ENCODE measurements around the gene UGGT2.
"Not testable (repeated sequence)": the region's sequence is repeated elsewhere in the genome, so short reads cannot be mapped to it uniquely, and the experiment has no call there.

Gene UGGT2

GRCh38 chr13:95987841-95988240 lies 65.4 kb downstream of the UGGT2 start:
- Histone ChIP-seq H2AFZ (ENCODE audit: low read depth, low read length) (no peak overlapping the region), H3K9me3 (ENCODE audit: low read length) (no peaks in the 10 kb centered on the region), H3K36me3 (ENCODE audit: insufficient read depth, low read length) (peaks cover 3% of the 10 kb centered on the region), H3K4me3 (ENCODE audit: low read length) (no peak overlapping the region), H3K4me1 (ENCODE audit: insufficient read depth, low read length) (no peaks in the 10 kb centered on the region), H3K27me3 (ENCODE audit: insufficient read depth, low read length) (no peaks in the 10 kb centered on the region)

- H3K4me3 ChIP-seq (ENCODE audit: low read length): no peak overlapping the region
- no peaks in the 10 kb centered on the region for H3K9me3 ChIP-seq (ENCODE audit: low read length)
- H3K4me1 ChIP-seq (ENCODE audit: insufficient read depth, low read length): no peaks in the 10 kb centered on the region
- H3K27me3 ChIP-seq (ENCODE audit: insufficient read depth, low read length): no peaks in the 10 kb centered on the region
- H3K36me3 ChIP-seq (ENCODE audit: insufficient read depth, low read length): peaks cover 2% of the 10 kb centered on the region
- no peak overlapping the region for H2AFZ ChIP-seq (ENCODE audit: low read depth, low read length)
Measured at GRCh38 chr13:95982144-95982543, 71.1 kb downstream of the UGGT2 start.

GRCh38 chr13:95972651-95973050 lies 80.5 kb downstream of the UGGT2 start:
- not testable (repeated sequence) for H3K27me3 ChIP-seq (ENCODE audit: insufficient read depth, low read length); H3K4me1 ChIP-seq (ENCODE audit: insufficient read depth, low read length); H3K9me3 ChIP-seq (ENCODE audit: low read length); H3K36me3 ChIP-seq (ENCODE audit: insufficient read depth, low read length); H3K4me3 ChIP-seq (ENCODE audit: low read length); H2AFZ ChIP-seq (ENCODE audit: low read depth, low read length)

GRCh38 chr13:95970878-95971277 lies 82.3 kb downstream of the UGGT2 start:
- no peaks in the 10 kb centered on the region for H3K4me1 ChIP-seq (ENCODE audit: insufficient read depth, low read length)
- peaks cover 6% of the 10 kb centered on the region for H3K36me3 ChIP-seq (ENCODE audit: insufficient read depth, low read length)
- H2AFZ ChIP-seq (ENCODE audit: low read depth, low read length): no peak overlapping the region
- H3K9me3 ChIP-seq (ENCODE audit: low read length): peaks cover 3% of the 10 kb centered on the region
- no peaks in the 10 kb centered on the region for H3K27me3 ChIP-seq (ENCODE audit: insufficient read depth, low read length)
- H3K4me3 ChIP-seq (ENCODE audit: low read length): no peak overlapping the region

- Histone ChIP-seq H3K36me3 (ENCODE audit: insufficient read depth, low read length) (peaks cover 6% of the 10 kb centered on the region), H3K27me3 (ENCODE audit: insufficient read depth, low read length) (no peaks in the 10 kb centered on the region), H2AFZ (ENCODE audit: low read depth, low read length) (no peak overlapping the region), H3K9me3 (ENCODE audit: low read length) (peaks cover 3% of the 10 kb centered on the region), H3K4me3 (ENCODE audit: low read length) (no peak overlapping the region), H3K4me1 (ENCODE audit: insufficient read depth, low read length) (no peaks in the 10 kb centered on the region)
Measured at GRCh38 chr13:95968906-95969305, 84.3 kb downstream of the UGGT2 start.

GRCh38 chr13:95957331-95957730 lies 95.9 kb downstream of the UGGT2 start:
- Histone ChIP-seq H3K4me3 (ENCODE audit: low read length) (no peak overlapping the region), H2AFZ (ENCODE audit: low read depth, low read length) (no peak overlapping the region), H3K27me3 (ENCODE audit: insufficient read depth, low read length) (no peaks in the 10 kb centered on the region), H3K9me3 (ENCODE audit: low read length) (peaks cover 13% of the 10 kb centered on the region), H3K36me3 (ENCODE audit: insufficient read depth, low read length) (no peaks in the 10 kb centered on the region), H3K4me1 (ENCODE audit: insufficient read depth, low read length) (peaks cover 15% of the 10 kb centered on the region)

GRCh38 chr13:95956589-95957148 lies 96.5 kb downstream of the UGGT2 start:
- Histone ChIP-seq H3K9me3 (ENCODE audit: low read length) (peaks cover 13% of the 10 kb centered on the region), H3K4me1 (ENCODE audit: insufficient read depth, low read length) (peaks cover 15% of the 10 kb centered on the region), H2AFZ (ENCODE audit: low read depth, low read length) (no peak overlapping the region), H3K4me3 (ENCODE audit: low read length) (no peak overlapping the region), H3K36me3 (ENCODE audit: insufficient read depth, low read length) (no peaks in the 10 kb centered on the region), H3K27me3 (ENCODE audit: insufficient read depth, low read length) (no peaks in the 10 kb centered on the region)

- no peaks in the 10 kb centered on the region for H3K36me3 ChIP-seq (ENCODE audit: insufficient read depth, low read length)
- no peak overlapping the region for H3K4me3 ChIP-seq (ENCODE audit: low read length)
- H3K4me1 ChIP-seq (ENCODE audit: insufficient read depth, low read length): peaks cover 15% of the 10 kb centered on the region
- no peak overlapping the region for H2AFZ ChIP-seq (ENCODE audit: low read depth, low read length)
- peaks cover 10% of the 10 kb centered on the region for H3K9me3 ChIP-seq (ENCODE audit: low read length)
- no peaks in the 10 kb centered on the region for H3K27me3 ChIP-seq (ENCODE audit: insufficient read depth, low read length)
Measured at GRCh38 chr13:95955719-95956118, 97.5 kb downstream of the UGGT2 start.

- H3K27me3 ChIP-seq (ENCODE audit: insufficient read depth, low read length): no peaks in the 10 kb centered on the region
- no peak overlapping the region for H2AFZ ChIP-seq (ENCODE audit: low read depth, low read length)
- no peak overlapping the region for H3K4me3 ChIP-seq (ENCODE audit: low read length)
- H3K4me1 ChIP-seq (ENCODE audit: insufficient read depth, low read length): peaks cover 15% of the 10 kb centered on the region
- H3K36me3 ChIP-seq (ENCODE audit: insufficient read depth, low read length): no peaks in the 10 kb centered on the region
- H3K9me3 ChIP-seq (ENCODE audit: low read length): peaks cover 10% of the 10 kb centered on the region
Measured at GRCh38 chr13:95955255-95955654, 97.9 kb downstream of the UGGT2 start.

- no peaks in the 10 kb centered on the region for H3K36me3 ChIP-seq (ENCODE audit: insufficient read depth, low read length)
- H2AFZ ChIP-seq (ENCODE audit: low read depth, low read length): no peak overlapping the region
- no peaks in the 10 kb centered on the region for H3K27me3 ChIP-seq (ENCODE audit: insufficient read depth, low read length)
- H3K4me1 ChIP-seq (ENCODE audit: insufficient read depth, low read length): peaks cover 15% of the 10 kb centered on the region
- no peak overlapping the region for H3K4me3 ChIP-seq (ENCODE audit: low read length)
- H3K9me3 ChIP-seq (ENCODE audit: low read length): peaks cover 4% of the 10 kb centered on the region
Measured at GRCh38 chr13:95954266-95954665, 98.9 kb downstream of the UGGT2 start.

- H3K36me3 ChIP-seq (ENCODE audit: insufficient read depth, low read length): peaks cover 9% of the 10 kb centered on the region
- H3K9me3 ChIP-seq (ENCODE audit: low read length): no peaks in the 10 kb centered on the region
- no peak overlapping the region for H2AFZ ChIP-seq (ENCODE audit: low read depth, low read length)
- peaks cover 15% of the 10 kb centered on the region for H3K4me1 ChIP-seq (ENCODE audit: insufficient read depth, low read length)
- no peak overlapping the region for H3K4me3 ChIP-seq (ENCODE audit: low read length)
- no peaks in the 10 kb centered on the region for H3K27me3 ChIP-seq (ENCODE audit: insufficient read depth, low read length)
Measured at GRCh38 chr13:95950103-95950502, 103.1 kb downstream of the UGGT2 start.

- Histone ChIP-seq H2AFZ (ENCODE audit: low read depth, low read length) (no peak overlapping the region), H3K4me3 (ENCODE audit: low read length) (no peak overlapping the region), H3K4me1 (ENCODE audit: insufficient read depth, low read length) (peaks cover 8% of the 10 kb centered on the region), H3K36me3 (ENCODE audit: insufficient read depth, low read length) (peaks cover 9% of the 10 kb centered on the region), H3K27me3 (ENCODE audit: insufficient read depth, low read length) (no peaks in the 10 kb centered on the region), H3K9me3 (ENCODE audit: low read length) (no peaks in the 10 kb centered on the region)
Measured at GRCh38 chr13:95948656-95949055, 104.5 kb downstream of the UGGT2 start.

GRCh38 chr13:95937714-95938320 lies 115.4 kb downstream of the UGGT2 start:
- Histone ChIP-seq H3K27me3 (ENCODE audit: insufficient read depth, low read length) (no peaks in the 10 kb centered on the region), H3K36me3 (ENCODE audit: insufficient read depth, low read length) (peaks cover 51% of the 10 kb centered on the region), H3K4me3 (ENCODE audit: low read length) (no peak overlapping the region), H3K4me1 (ENCODE audit: insufficient read depth, low read length) (no peaks in the 10 kb centered on the region), H3K9me3 (ENCODE audit: low read length) (peaks cover 12% of the 10 kb centered on the region), H2AFZ (ENCODE audit: low read depth, low read length) (no peak overlapping the region)
